ENCODE results near the gene TASP1.
"Not testable (repeated sequence)": the region's sequence is repeated elsewhere in the genome, so short reads cannot be mapped to it uniquely, and the experiment has no call there.

The TASP1 gene, protein sequence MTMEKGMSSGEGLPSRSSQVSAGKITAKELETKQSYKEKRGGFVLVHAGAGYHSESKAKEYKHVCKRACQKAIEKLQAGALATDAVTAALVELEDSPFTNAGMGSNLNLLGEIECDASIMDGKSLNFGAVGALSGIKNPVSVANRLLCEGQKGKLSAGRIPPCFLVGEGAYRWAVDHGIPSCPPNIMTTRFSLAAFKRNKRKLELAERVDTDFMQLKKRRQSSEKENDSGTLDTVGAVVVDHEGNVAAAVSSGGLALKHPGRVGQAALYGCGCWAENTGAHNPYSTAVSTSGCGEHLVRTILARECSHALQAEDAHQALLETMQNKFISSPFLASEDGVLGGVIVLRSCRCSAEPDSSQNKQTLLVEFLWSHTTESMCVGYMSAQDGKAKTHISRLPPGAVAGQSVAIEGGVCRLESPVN

DNA sequence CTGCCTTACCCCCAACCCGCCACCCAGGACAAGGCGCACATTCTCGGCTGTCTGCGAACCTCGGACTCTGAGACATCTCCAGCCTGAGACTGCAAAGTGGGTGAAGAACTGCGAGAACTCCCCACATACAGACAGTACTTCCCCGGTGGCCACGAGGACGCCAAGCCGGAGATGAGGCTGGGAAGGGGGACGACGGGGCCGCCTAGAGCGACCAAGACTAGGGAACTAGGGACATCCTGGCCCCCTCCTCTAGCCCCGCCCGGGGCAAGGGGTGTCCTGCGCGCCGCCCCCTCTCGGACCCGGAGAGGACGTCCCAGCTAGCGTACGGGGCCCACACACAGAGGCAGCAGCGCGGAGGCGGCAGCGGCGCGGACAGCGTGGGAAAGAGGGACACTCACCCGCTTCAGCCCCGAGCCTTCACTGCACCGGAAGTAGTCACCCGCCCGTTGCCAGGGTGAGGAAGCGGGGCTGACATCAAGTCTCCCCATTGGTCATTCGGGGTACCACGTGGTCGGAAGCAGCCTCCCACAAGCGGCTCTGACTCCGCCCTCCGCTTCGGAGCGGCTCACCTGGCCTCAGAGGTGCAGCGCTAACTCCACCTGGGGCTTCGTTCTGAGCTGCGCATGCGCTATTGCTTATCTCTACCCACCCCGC, at the start of gene TASP1:
Gene TASP1 (minus strand): TSS at position 437 of the 654 bp plus-strand sequence. CDS start 8,854 bp downstream, outside the sequence.
- DNase-seq = peak; percentile 96

DNA sequence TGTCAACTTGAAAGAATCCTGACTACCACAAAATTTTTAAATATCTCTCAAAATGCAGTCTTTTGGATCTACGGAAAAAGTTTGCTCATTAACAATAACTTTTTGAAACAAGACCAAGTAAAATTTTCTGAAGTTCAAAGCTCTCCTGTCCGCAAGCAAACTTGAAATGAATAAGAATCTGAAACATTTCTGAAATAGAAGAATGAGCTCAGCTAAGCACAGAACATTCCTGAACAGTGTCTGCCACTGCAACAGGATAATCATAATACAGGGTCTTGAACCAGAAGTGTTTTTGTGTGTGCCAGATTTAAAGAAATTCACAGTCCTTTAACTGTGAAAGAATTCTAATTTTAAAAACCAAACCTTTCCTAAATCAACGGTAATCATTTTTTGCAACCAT, 49.1 kb upstream of the TASP1 start:
- DNase-seq = no peak

DNA sequence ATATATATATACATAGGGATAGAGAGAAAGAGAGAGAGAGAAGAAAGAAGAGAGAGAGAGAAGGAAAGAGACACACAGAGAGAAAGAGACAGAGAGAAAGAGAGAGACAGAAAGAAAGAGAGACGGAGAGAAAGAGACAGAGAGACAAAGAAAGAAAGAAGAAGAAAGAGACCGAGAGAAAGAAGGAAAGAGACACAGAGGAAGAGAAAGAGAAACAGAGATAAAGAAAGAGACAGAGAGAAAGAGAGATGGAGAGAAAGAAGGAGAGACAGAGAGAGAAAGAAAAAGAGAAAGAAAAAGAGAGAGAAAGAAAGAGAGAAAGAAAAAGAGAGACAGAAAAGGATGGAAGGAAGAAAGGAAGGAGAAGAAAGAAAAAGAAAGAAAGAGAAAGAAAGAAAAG, 46.9 kb upstream of the TASP1 start:
- DNase-seq = no peak

DNA sequence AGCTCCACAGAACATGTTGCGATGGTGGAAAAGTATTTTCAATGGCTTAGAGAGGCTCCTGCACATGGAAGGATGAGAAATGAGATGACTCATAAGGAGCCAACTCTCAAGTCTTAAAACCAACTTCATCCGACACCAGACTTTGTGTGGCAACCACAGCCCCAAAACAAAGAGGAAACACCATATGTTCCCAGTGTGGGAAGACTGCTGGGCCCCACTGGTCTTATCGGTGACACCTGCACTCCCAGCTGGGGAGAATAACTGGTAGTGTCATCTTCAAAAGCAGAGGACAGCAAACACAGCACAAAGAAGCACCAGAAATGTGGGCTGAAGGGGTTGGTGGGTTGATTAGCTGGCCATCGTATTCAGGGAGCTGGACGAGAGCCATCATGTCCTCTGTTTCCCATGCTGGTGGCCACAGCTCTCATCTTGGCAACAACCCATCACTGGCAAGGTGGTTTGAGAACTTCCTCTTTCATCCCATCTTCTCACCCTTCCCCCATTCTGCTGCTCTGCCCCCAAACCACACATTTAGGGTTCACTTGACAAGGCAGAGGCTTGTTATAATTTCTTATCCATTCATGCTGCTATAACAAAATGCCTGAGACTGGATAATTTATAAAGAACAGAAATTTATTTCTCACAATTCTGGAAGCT, 46.0 kb upstream of the TASP1 start:
- DNase-seq = no peak

DNA sequence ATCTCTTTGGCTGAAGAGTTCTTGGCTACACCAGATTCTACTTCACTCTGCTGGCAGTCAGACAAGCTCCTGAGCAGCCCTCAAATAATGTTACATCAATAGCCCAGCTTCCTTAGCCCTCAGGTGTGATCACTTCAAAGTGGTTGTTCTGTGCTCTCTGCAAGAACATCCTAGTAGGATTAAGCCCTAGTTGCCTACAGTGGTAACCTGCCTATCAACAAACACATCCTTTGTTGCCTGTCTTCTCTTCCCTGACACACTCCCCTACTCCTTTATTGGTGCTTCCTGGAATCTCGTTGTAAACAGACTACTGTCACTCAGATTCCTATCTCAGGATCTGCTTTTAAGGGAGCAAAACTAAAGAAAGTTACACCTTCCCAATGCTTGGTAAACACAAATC, 45.1 kb upstream of the TASP1 start:
- DNase-seq = no peak

DNA sequence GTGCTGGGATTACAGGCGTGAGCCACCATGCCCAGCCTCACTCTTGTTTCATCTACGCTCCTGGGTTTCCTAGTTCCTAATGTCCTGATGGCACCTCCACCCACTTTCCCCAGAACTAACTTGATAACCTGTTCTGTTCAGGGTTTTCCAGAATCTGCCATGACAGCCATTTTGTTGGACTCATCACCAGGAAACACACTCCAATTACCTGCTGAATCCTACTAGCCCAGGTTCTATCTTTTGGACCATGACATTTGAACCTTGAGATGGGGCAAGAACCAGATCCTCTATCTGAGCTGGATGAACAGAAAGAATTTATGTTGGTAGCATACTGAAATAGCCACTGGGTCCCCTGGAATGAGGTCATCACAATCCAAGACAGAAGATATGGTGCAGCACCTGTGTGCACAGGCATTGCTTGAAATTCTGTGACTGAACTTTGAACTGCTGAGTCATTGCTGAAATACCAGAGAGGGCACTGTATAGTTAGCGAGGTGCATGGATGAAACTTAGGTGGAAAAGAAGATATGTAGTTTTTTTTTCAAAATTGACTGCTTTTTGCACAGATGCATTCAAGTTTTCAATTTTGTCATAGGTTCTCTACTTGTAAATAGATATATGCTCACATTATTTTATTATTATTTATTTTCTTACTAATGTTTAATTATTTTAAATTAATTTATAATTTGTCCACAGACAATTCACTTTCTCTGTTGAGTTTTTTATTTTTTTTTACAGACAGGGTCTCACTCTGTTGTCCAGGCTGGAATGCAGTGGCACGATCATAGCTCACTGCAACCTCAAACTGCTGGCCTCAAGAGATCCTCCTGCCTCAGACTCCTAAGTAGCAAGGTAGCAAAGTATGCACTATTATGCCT, 42.8 kb upstream of the TASP1 start:
- no peak for DNase-seq

DNA sequence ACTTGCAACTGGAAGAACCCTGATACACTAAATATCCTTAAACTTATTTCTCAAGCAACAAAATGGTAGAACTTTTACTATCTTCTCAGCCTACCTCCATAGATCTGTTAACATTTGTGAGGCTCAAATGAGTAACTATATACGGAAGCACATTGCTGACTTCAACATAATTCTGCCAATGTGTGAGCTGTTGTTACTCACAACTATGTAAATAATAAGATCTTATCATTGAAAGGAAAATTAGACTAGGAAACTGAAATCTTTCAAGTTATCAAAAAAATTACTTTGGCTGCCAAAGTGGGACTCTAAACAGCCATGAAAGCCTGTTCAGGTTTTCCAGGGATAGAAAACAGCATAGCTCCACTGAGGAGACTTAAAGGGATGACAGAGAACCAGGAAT, 40.2 kb upstream of the TASP1 start:
- DNase-seq = no peak

DNA sequence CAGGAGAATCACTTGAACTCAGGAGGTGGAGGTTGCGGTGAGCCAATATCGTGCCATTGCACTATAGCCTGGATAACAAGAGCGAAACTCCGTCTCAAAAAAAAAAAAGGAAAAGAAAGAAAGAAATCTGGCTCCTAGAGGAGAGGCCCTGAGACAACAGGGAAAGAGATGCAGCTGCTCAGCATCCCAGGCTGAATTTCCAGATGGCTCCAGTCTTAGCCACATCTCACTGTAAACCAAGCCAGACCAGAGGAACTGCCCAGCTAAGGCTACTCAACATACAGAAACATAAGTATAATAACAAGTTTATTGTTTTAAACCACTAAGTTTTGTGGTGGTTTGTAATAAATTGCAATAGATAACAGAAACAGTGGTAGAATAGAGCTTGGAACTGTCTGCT, 38.5 kb upstream of the TASP1 start:
- DNase-seq = no peak

DNA sequence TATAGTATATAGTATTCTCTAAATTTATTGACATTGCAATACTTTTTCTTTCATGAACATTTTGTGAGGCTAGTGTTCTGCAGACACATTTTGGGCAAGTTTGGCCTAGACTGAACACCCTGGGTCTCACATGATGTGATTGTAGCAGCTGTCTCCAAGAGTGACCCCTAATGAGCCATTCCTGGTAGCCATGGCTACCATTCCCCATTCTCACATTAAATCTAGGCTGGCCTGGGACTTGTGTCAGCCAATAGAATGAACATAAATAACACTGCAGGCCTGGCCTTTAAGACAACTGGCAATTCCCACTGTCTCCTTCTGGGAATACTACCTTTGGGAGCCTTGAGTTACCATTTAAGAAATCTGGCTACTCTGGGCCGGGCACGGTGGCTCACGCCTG, 38.0 kb upstream of the TASP1 start:
- no peak for DNase-seq

DNA sequence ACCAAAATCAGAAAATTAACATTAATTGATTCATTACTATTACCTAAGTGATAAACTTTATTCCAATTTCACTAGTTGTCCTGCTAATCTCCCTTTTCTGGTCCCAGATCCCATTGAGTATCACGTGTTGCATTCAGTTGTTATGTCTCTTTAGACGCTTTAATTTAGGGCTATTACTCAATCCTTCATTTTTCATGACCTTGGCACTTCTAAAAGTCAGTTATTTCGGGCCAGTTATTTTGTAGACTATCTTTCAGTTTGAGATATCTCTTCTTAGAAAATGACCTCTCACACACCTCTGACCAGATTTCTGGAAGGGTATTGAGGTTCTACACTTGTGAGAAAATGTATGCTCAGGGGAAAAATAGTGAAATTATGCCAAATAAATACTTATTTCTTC, 34.0 kb upstream of the TASP1 start:
- DNase-seq = no peak

DNA sequence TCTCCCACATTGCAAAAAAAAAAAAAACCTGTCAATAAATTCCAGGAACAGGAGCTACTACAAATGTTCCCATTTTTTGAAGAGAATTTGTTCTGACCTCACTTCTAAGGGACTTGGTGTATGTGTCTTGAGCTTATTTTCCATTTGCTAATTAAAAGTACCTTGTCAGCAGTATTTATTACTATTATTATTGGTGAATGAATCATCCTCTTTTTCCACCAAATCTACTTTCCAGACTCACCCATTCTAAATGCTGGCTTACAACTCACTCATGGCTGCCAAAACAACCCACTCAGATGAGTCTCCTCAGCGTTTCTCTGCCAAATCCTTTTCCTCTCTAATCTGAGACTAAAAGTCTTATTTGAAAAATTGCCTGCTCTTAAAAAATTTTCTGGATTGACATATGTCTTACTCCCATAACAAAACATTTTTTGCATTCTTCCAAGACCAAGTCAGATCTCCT, 33.2 kb upstream of the TASP1 start:
- peak; percentile 69 for DNase-seq

DNA sequence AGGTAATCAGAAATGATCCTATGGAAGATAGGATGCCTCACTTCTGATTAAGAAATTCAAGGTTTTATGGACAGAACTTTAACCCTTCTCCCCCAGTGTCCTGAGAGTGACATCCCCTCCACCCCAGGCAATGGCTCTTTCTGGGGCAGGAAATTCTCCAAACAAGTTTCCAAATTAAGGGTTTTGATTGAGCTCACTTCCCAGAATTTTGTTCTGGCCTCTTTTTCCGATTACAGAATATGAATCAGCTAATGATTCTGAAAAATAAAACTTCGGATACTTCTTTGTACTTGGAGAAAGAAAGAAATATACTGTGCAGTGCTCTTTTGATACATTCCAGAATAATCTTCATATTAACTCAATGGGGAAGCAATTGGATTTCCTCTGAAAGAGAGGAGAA, 32.8 kb upstream of the TASP1 start:
- no peak for DNase-seq

DNA sequence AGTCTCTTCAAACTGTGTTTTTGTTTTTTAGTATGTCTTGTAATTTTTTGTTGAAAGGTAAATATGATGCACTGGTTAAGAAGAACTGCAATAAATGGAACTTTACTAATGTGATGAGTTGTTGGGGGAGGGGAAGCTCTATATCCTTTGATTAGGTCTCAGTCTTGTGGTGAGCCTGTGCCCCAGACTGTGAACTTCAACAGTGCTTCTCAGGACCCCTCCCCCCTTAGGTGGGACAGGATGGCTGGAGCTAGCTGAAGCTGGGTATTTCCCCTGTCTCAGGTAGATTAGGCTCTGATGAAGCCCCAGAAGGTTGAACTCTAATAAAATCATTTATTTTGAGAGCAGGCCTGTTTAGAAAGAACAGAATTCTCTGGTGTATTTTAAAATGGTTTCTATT, 31.4 kb upstream of the TASP1 start:
- no peak for DNase-seq

DNA sequence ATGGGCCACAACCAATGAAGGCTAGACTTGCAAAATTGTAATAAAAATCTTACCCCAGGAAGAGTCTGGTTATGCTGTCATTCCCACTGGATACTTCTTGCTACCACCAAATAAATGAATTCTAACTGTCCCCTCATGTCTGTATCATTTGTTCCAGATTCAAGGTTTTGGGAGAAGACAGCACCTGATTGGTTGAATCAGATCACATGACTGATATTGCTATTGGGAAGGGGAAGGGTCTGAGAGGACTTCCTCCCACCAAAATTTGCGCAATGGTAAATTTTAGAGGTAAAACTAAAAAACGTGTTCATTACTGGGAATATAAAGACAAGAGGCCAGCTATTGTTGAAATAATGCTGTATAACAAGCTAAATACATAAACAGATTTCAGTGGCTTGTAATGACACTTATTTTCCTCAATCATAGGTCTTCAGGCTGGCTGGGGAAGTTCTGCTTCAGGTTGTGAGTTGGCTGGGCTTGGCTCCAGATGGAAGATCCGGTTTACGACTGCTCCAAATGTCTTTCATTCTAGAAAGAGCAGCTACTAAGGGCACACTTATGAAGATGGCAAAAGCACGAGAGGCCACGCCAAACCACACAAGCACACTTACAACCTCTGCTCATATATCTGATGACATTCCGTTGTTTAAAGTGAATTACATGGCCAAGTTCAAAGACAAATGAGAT, 27.1 kb upstream of the TASP1 start:
- DNase-seq = no peak

DNA sequence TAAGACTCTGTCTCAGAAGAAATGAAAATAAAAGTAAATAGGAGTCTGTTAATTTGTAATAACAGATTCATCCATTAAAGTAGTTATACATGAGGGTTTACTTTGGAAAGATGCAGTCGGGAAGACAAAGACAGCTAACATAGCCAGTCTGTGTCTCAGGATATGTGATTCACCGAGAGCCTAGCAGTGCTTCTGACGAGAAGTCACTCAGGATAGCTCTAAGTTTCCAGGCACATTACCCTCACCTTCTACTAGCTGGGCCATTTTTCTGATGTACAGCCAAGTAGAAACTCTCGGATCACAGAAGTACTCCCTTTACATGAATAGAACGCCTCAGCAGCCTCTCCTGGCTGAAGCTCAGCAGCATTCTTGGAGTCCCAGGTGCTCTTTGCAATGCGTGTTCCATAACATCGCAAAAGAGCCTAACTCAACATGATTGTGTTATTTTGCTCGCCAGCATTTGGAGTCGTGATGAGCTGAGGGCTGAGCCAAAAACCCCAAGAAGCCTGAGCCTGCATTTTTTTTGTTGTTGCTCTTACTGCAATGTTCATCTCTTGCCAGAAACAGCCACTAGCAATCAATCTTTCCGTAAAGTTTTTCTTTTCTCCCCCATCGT, 22.4 kb upstream of the TASP1 start:
- DNase-seq = peak; percentile 84

DNA sequence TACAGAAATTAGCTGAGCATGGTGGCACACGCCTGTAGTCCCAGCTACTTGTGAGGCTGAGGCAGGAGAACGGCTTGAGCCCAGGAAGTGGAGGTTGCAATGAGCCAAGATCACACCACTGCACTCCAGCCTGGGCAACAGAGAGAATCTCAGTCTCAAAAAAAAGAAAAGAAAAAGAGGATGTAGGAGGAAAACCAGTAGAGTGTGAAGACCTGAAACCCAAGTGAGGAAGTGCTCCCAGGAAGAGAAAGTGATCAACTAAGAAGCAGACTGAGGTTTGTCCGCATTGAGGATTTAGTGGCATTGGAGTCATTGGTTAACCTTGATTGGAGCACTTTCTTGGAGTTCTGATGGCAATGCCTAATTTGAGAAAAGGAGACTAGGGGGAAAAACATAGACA, 20.6 kb upstream of the TASP1 start:
- DNase-seq = no peak

DNA sequence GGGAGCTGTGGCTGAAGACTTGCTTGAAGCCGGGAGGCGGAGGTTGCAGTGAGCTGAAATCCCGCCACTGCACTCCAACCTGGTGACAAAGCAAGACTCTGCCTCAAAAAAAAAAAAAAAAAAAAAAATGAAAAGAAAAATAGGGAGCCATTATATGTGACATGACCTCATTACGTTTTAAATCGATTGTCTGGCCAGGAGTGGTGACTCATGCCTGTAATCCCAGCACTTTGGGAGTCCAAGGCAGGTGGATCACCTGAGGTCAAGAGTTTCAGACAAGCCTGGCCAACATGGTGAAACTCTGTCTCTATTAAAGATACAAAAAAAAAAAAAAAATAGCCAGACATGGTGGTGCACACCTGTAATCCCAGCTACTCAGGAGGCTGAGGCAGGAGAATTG, 19.3 kb upstream of the TASP1 start:
- not testable (repeated sequence) for DNase-seq

DNA sequence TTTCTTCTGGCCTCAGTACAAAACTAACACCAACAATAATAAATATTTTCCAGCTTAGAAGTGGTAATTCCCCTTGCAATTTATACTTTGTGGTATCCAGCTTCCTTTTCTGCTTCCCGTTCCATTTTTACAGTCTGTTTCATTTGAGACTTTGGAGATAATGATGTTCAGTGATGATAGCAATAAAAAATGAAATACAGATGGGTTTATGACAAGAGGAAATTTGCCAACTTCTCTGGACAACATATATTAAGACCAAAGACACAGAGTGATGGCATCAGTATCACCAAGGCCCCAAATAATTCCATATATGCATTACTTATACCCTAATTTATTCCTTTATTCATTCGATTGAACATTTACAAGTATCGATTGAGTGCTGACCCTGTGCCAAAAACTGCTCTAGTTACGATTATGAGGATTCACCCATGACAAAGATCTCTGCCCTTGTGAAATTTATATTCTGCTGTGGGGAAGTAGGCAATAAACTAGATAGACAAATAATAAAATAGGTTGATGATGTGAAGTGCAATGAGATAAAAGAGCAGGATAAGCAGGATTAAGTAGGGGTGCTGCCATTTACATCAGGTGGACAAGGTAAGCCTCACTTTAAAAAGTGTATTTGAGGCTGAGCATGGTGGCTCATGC, 18.1 kb upstream of the TASP1 start:
- DNase-seq = no peak

DNA sequence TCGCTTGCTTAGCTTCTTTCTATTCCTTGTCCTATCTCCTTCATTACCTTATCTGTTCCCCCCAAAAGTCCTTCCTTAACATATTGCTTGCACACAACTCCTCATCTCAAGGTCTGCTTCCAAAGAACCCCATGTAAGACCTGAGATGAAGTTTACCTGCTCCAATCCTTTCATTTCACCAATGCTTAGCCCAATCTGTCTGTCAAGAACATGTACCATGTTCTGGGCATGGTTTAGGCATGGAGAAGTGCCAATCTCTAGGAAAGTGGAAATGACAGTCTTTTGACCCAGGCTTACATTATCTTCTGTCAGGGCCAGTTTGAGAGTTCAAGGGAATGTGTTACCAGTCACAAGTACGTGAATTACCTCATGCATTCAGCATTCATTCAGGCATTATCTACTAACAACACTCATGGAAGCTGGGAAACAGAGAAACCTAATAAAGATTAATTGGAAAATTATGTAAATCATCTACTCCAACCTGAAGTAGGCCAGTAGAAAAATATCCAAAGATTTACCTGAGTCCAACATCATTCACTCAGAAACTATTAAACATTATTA, 15.8 kb upstream of the TASP1 start:
- DNase-seq = no peak

DNA sequence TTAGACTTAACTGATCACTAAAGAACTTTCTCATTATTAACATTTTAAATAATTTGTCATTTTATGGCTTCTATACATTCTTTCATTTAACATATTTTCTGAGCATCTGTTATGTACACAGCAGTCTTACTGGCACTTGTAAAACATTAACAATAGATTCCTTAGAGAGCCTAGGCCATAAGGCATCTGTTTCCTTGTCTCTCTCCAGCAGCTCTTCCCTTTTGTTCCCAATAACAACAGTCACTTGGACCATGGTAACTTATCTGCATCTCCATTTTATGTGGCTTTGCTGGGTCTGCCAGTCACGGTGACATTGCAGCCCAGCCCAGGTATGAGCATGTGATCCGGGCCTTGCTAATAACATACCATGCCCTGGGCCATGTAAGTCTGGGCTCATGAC, 11.7 kb upstream of the TASP1 start:
- DNase-seq = no peak
